Measurements from ENCODE around the gene SLC9A3. TPM values are rescaled to one million over a fixed set of nuclear protein-coding genes. Genes with fewer than 3 reads are reported as not detected.

SLC9A3 gene
- total and polyA plus RNA-seq, 2 of the 13 experiments (the other 11 are each of a cell fraction or from before 2014, with no cell fraction given) = 1.5 to 1.8 TPM

DNA sequence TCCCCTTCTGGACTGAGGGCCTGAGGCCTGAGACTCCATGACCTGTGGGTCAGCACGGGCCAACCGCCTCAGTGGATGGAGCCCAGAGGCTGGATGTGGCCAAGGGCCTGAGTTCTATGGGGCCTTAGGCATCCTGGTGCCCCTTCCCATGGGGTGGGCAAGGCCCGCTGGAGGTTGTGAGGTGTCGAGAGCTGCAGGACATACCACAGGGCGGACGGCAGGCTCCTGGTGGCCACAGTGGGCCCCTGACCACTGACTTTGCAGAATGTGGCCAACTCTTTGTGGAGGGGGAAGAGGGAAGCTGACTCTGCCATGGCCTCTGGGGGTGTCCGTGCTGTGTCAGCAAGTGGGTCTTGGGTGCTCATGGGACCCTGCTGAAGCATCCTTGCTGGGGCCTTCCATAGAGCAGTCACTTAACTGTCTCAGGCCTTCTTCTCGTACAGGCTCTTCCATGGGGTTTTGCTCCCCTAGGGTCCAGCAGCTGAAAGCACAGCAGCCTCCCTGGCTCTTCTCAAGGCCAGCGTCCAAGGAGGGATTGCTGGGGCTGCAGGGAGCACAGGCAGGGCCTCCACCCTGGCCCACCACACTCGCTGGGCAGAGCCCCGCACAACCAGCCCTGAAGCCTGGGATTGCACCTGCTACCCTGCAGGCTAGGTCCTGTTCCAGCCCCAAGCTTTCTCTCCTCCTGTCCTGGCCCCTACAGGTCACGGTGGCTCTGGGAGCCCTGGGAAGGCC is 21.6 kb upstream of the SLC9A3 start:
- Histone ChIP-seq H3K27me3 (ENCODE audit: control insufficient read depth in 1 of 2, insufficient read depth in 2 of 2, low read length in 2 of 2) (peaks cover 17 to 51% of the 10 kb centered on the region in 2 experiments; a peak in 4 of 5 replicates), H3K4me2 (ENCODE audit: low read depth, low read length) (no peak overlapping the region), H3K4me1 (ENCODE audit: insufficient read depth, low read length) (peaks cover 12% of the 10 kb centered on the region), H3K9ac (ENCODE audit: insufficient read depth, low read depth, low read length) (no peak overlapping the region), H3K9me3 (ENCODE audit: low read length) (no peaks in the 10 kb centered on the region), H4K20me1 (ENCODE audit: insufficient read depth, low read length) (no peaks in the 10 kb centered on the region), H3K36me3 (replicated peaks in 1 of 2; ENCODE audit: control insufficient read depth in 1 of 2, insufficient read depth in 2 of 2, low read length in 2 of 2) (no peaks in the 10 kb centered on the region), H2AFZ (ENCODE audit: low read length) (no peak overlapping the region), H3K27ac (ENCODE audit: extremely low read length, insufficient read depth, low read length) (no peak overlapping the region), H3K4me3 (replicated peaks in 1 of 3; ENCODE audit: insufficient read depth in 1 of 3, low read depth in 2 of 3, low read length in 3 of 3) (no peak overlapping the region), H3K79me2 (ENCODE audit: insufficient read depth, low read length) (no peaks in the 10 kb centered on the region)
- FAIRE-seq (no peak), DNase-seq (ENCODE audit: low spot score) (no peak), ATAC-seq (no peak; the same call in 1 of the 3 replicates)
- BruUV-seq (replicated peaks) = no TSS peak
- 46% methylated on average over 10 of the region's 12 CpGs for WGBS (ENCODE audit: low lambda C conversion rate)
- CTCF ChIA-PET (ENCODE audit: low intra/inter-chr PET ratio, low total read pairs) = no interaction called here
- intact Hi-C loops (cut with micrococcal nuclease; ENCODE audit: unreplicated experiment) (no loop called here), in situ Hi-C loops (cut with HindIII; ENCODE audit: extremely low pct_ligation_motif_present, low pct_unique_long_range_greater_than_20kb) (no loop called here)
- POLR2A ChIA-PET = no interaction called here
- TF ChIP-seq ELF1 (CRISPR knock-in tag; IDR thresholded peaks at IDR 0.05) (no peak), ATF7-NPFF (CRISPR knock-in tag; IDR thresholded peaks at IDR 0.05; ENCODE audit: low read depth) (no peak), JARID2 (CRISPR knock-in tag; IDR thresholded peaks at IDR 0.05; ENCODE audit: insufficient replicate concordance) (no peak), RARA (CRISPR knock-in tag; IDR thresholded peaks at IDR 0.05) (no peak), ZNF850 (CRISPR knock-in tag; conservative IDR thresholded peaks at IDR 0.05) (no peak), SSRP1 (CRISPR knock-in tag; IDR thresholded peaks at IDR 0.05) (no peak), ZNF615 (CRISPR knock-in tag; IDR thresholded peaks at IDR 0.05; ENCODE audit: borderline replicate concordance) (no peak), ZNF746 (CRISPR knock-in tag; IDR thresholded peaks at IDR 0.05) (no peak)
- TF ChIP-seq, protein P1, sequence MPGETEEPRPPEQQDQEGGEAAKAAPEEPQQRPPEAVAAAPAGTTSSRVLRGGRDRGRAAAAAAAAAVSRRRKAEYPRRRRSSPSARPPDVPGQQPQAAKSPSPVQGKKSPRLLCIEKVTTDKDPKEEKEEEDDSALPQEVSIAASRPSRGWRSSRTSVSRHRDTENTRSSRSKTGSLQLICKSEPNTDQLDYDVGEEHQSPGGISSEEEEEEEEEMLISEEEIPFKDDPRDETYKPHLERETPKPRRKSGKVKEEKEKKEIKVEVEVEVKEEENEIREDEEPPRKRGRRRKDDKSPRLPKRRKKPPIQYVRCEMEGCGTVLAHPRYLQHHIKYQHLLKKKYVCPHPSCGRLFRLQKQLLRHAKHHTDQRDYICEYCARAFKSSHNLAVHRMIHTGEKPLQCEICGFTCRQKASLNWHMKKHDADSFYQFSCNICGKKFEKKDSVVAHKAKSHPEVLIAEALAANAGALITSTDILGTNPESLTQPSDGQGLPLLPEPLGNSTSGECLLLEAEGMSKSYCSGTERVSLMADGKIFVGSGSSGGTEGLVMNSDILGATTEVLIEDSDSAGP (CRISPR knock-in tag; IDR thresholded peaks at IDR 0.05; ENCODE audit: borderline replicate concordance) = no peak
- TF ChIP-seq, protein P2, sequence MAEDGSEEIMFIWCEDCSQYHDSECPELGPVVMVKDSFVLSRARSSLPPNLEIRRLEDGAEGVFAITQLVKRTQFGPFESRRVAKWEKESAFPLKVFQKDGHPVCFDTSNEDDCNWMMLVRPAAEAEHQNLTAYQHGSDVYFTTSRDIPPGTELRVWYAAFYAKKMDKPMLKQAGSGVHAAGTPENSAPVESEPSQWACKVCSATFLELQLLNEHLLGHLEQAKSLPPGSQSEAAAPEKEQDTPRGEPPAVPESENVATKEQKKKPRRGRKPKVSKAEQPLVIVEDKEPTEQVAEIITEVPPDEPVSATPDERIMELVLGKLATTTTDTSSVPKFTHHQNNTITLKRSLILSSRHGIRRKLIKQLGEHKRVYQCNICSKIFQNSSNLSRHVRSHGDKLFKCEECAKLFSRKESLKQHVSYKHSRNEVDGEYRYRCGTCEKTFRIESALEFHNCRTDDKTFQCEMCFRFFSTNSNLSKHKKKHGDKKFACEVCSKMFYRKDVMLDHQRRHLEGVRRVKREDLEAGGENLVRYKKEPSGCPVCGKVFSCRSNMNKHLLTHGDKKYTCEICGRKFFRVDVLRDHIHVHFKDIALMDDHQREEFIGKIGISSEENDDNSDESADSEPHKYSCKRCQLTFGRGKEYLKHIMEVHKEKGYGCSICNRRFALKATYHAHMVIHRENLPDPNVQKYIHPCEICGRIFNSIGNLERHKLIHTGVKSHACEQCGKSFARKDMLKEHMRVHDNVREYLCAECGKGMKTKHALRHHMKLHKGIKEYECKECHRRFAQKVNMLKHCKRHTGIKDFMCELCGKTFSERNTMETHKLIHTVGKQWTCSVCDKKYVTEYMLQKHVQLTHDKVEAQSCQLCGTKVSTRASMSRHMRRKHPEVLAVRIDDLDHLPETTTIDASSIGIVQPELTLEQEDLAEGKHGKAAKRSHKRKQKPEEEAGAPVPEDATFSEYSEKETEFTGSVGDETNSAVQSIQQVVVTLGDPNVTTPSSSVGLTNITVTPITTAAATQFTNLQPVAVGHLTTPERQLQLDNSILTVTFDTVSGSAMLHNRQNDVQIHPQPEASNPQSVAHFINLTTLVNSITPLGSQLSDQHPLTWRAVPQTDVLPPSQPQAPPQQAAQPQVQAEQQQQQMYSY (CRISPR knock-in tag; IDR thresholded peaks at IDR 0.05) = no peak
- TF ChIP-seq, protein P3, sequence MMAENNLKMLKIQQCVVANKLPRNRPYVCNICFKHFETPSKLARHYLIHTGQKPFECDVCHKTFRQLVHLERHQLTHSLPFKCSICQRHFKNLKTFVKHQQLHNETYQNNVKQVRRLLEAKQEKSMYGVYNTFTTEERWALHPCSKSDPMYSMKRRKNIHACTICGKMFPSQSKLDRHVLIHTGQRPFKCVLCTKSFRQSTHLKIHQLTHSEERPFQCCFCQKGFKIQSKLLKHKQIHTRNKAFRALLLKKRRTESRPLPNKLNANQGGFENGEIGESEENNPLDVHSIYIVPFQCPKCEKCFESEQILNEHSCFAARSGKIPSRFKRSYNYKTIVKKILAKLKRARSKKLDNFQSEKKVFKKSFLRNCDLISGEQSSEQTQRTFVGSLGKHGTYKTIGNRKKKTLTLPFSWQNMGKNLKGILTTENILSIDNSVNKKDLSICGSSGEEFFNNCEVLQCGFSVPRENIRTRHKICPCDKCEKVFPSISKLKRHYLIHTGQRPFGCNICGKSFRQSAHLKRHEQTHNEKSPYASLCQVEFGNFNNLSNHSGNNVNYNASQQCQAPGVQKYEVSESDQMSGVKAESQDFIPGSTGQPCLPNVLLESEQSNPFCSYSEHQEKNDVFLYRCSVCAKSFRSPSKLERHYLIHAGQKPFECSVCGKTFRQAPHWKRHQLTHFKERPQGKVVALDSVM (CRISPR knock-in tag; IDR thresholded peaks at IDR 0.05) = no peak

All from HepG2 (cell line).